GM20000 (cell line): ENCODE measurements around the gene PARD3.

Experiments
- DNase-seq: peaks from one replicate; pipeline ENCODE4 v3.0.0; 2012; ENCODE audit warnings: low spot score
- CTCF ChIP-seq: IDR thresholded peaks from 2 replicates; pipeline ENCODE4 v1.5.1; 2012; ENCODE audit warnings: mild to moderate bottlenecking, control low read depth; ENCODE audit errors: extremely low read depth, missing control alignments

Gene PARD3

GRCh38 chr10:34190580-34190979 lies 624.5 kb downstream of the PARD3 start:
- DNase-seq: no peak
- TF ChIP-seq CTCF: no peak

- TF ChIP-seq CTCF: no peak
- DNase-seq: no peak
Observed at GRCh38 chr10:34189830-34190229, 625.3 kb downstream of the PARD3 start.

GRCh38 chr10:34188221-34188620 lies 626.9 kb downstream of the PARD3 start:
- no peak for TF ChIP-seq CTCF
- DNase-seq: no peak

- TF ChIP-seq CTCF: no peak
- DNase-seq: no peak
Observed at GRCh38 chr10:34187201-34187600, 627.9 kb downstream of the PARD3 start.

GRCh38 chr10:34186745-34187144 lies 628.4 kb downstream of the PARD3 start:
- TF ChIP-seq CTCF: no peak
- no peak for DNase-seq

GRCh38 chr10:34185998-34186397 lies 629.1 kb downstream of the PARD3 start:
- DNase-seq: no peak
- TF ChIP-seq CTCF: no peak

- DNase-seq: no peak
Observed at GRCh38 chr10:34184939-34185386, 630.1 kb downstream of the PARD3 start.

More at GRCh38 chr10:34184939-34185386, 630.1 kb downstream of the PARD3 start:
- TF ChIP-seq CTCF: no peak
